Breast epithelium (tissue), 4 donors: ENCODE data around the gene ST6GALNAC3. TPM values are rescaled to one million over a fixed set of nuclear protein-coding genes. Genes with fewer than 3 reads are reported as not detected.

Source experiments
- DNase-seq, 2 donors: peaks; one replicate each; pipeline ENCODE4 v3.0.0-alpha.2; 2019; ENCODE audit warnings: low spot score in 2 of 2
- H3K27ac ChIP-seq, 2 donors: fragments of 200-600 bp; sonication (generic) in 1 of 2; one replicate each; pipeline ENCODE4 v1.5.1; 2016 to 2019; ENCODE audit warnings: mild to moderate bottlenecking in 1 of 2
- H3K27me3 ChIP-seq, 2 donors: fragments of 200-600 bp; sonication (generic) in 1 of 2; one replicate each; pipeline versions ENCODE4 v1.5.1 to v1.6.0; 2017 to 2019; ENCODE audit warnings: control low read depth in 1 of 2, mild to moderate bottlenecking in 1 of 2
- H3K36me3 ChIP-seq: fragments of 200-600 bp; one replicate; pipeline ENCODE4 v1.5.1; 2019
- H3K4me1 ChIP-seq, 2 donors: fragments of 200-600 bp; sonication (generic); one replicate each; pipeline ENCODE4 v1.5.1; 2016 to 2019; ENCODE audit warnings: control low read depth in 1 of 2
- H3K4me3 ChIP-seq, 3 donors: fragments of 200-600 bp; sonication (generic); 1 replicate in 2 of 3; 2 replicates in 1 of 3; pipeline ENCODE4 v1.5.1; 2016 to 2019; ENCODE audit warnings: mild to moderate bottlenecking in 3 of 3, moderate library complexity in 2 of 3
- H3K9me3 ChIP-seq, 2 donors: fragments of 200-600 bp; sonication (generic) in 1 of 2; one replicate each; pipeline ENCODE4 v1.5.1; 2016 to 2019; ENCODE audit warnings: control low read depth in 1 of 2
- POLR2A ChIP-seq: fragments of 450-650 bp; IDR thresholded peaks from one replicate; pipeline ENCODE4 v1.6.1; 2016; ENCODE audit warnings: antibody characterized with exemption, mild to moderate bottlenecking, moderate library complexity
- POLR2AphosphoS5 ChIP-seq, 3 donors: sonication (generic); formaldehyde crosslinking; IDR thresholded peaks; one replicate each; pipeline ENCODE4 v1.6.1; 2017; ENCODE audit warnings: antibody characterized with exemption in 3 of 3
- intact Hi-C: fragments of 100-400 bp; cut with DNase I; formaldehyde crosslinking; loops from one replicate; pipeline ENCODE4 v1.15.1; 2023; ENCODE audit warnings: low total_unique reads
- total RNA-seq, 3 donors: library from RNA; depleted of rRNA; stranded (reverse); fragments of >200 nt; gene quantifications; one replicate each; pipeline ENCODE4 v1.1.0, GENCODE V29; 2016
- TF ChIP-seq, protein P1 (sequence below), 3 donors: fragments of 450-650 bp; IDR thresholded peaks; one replicate each; pipeline ENCODE4 v1.5.1; 2016 to 2017; ENCODE audit warnings: antibody characterized with exemption in 3 of 3, mild to moderate bottlenecking in 3 of 3, moderate library complexity in 3 of 3

Gene ST6GALNAC3
- total RNA-seq, 3 donors from 2014 or later, result 4.1 to 14.4 (median 8.5) TPM

DNA sequence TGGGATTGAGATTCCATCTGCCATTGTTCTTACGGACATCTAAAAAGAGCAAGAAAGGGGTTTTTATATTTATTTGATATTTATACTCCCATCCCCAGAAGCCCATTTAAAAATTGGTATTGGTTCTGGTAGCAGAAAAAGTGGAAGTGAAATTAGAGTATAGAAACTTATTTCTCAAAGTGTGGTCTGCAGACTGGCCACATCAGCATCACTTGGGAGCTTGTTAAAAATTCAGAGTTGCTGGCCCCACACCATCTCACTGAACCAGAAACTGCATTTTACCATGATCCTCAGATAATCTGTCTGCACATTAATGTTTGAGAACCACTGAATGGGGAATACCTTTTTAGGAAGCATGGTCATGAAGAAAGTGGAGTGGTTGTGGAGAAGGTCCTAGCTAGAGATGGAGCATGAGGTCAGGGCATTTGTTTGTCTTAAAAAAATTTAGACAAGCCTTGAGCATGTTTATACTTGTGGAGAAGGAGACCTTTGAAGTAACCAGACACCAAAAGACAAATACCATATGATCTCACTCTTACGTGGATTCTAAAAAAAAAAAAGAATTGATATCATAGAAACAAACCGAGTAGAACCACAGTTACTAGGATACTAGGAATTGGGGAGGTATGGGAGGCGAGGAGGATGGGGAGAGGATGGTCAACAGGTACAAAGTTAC lies 116.3 kb downstream of the ST6GALNAC3 start:
- intact Hi-C loops, result no loop called here
- H3K27ac ChIP-seq, result no peak overlapping the region
- H3K36me3 ChIP-seq, result no peaks in the 10 kb centered on the region
- no peak for TF ChIP-seq POLR2AphosphoS5 (IDR thresholded peaks at IDR 0.05)
- TF ChIP-seq, protein P1, sequence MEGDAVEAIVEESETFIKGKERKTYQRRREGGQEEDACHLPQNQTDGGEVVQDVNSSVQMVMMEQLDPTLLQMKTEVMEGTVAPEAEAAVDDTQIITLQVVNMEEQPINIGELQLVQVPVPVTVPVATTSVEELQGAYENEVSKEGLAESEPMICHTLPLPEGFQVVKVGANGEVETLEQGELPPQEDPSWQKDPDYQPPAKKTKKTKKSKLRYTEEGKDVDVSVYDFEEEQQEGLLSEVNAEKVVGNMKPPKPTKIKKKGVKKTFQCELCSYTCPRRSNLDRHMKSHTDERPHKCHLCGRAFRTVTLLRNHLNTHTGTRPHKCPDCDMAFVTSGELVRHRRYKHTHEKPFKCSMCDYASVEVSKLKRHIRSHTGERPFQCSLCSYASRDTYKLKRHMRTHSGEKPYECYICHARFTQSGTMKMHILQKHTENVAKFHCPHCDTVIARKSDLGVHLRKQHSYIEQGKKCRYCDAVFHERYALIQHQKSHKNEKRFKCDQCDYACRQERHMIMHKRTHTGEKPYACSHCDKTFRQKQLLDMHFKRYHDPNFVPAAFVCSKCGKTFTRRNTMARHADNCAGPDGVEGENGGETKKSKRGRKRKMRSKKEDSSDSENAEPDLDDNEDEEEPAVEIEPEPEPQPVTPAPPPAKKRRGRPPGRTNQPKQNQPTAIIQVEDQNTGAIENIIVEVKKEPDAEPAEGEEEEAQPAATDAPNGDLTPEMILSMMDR (IDR thresholded peaks at IDR 0.05), result no peak
- TF ChIP-seq POLR2A, result no peak
- no peaks in the 10 kb centered on the region for H3K9me3 ChIP-seq
- no peaks in the 10 kb centered on the region for H3K27me3 ChIP-seq
- no peak for DNase-seq
- H3K4me1 ChIP-seq, result no peaks in the 10 kb centered on the region
- no peak overlapping the region for H3K4me3 ChIP-seq

DNA sequence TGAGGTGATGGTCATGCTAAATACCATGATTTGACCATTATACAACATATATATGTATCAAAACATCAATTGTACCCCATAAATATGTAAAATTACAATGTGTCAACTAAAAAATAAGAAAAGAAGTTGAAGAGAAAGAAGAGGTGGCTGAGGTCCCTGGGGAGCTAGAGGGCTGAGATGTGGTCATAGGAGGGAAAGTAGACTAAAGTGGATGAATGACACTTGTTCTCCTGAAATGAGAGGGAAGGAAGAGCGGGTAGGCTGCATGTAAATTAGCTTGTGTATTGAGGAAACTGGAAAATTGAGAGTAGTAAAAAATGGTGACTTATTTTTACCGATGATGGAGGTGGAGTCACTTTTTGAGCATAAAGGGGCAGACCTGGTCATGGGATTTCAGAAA lies 117.0 kb downstream of the ST6GALNAC3 start:
- Histone ChIP-seq H3K4me3 (no peak overlapping the region), H3K4me1 (no peaks in the 10 kb centered on the region), H3K27me3 (no peaks in the 10 kb centered on the region), H3K36me3 (no peaks in the 10 kb centered on the region), H3K27ac (no peak overlapping the region), H3K9me3 (no peaks in the 10 kb centered on the region)
- no peak for DNase-seq
- intact Hi-C loops, result no loop called here
- TF ChIP-seq, protein P1 (IDR thresholded peaks at IDR 0.05), result no peak
- no peak for TF ChIP-seq POLR2AphosphoS5 (IDR thresholded peaks at IDR 0.05)
- no peak for TF ChIP-seq POLR2A

DNA sequence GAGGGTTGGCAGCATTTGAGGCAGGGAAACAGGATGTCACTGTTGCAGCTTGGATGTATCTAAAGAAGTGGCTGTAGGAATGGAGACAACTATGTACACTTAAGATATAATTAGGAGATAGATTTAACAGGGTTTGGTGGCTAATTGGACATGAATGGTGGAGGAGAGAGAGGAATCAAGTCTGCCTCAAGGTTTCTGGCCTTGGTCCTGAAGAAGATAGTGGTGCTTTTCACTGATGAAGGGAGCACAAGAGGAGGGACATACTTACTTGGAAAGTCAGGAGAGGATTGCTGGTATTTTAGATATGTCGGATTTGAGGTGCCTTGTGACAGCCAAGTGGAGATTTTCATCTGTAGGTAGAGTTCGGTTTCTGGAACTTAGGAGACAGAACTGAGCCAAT lies 123.9 kb downstream of the ST6GALNAC3 start:
- Histone ChIP-seq H3K4me1 (no peaks in the 10 kb centered on the region), H3K9me3 (no peaks in the 10 kb centered on the region), H3K4me3 (no peak overlapping the region), H3K27ac (no peak overlapping the region), H3K36me3 (no peaks in the 10 kb centered on the region), H3K27me3 (no peaks in the 10 kb centered on the region)
- no peak for TF ChIP-seq POLR2AphosphoS5 (IDR thresholded peaks at IDR 0.05)
- no peak for TF ChIP-seq POLR2A
- DNase-seq, result no peak
- intact Hi-C loops, result no loop called here

DNA sequence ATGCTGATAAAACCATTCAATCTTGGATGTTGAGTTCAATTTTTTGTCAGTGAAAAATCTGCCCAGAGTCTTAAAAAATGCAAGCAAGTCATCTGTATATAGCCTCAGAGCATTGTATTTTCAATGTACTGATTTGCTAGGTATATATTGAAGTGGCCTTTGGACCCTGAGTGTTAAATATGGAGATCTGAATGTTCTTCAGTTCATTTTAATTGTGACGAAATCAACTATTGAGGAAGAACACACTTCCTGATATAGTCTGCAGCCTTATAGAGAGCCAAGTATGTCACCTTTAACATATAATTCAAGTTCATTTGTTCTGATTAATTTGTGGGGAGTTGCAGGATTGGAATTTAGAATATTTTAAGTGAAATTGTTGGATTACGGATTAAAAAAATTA lies 128.1 kb downstream of the ST6GALNAC3 start:
- H3K9me3 ChIP-seq, result no peaks in the 10 kb centered on the region
- H3K36me3 ChIP-seq, result no peaks in the 10 kb centered on the region
- H3K27me3 ChIP-seq, result no peaks in the 10 kb centered on the region
- no peak for TF ChIP-seq POLR2A
- TF ChIP-seq POLR2AphosphoS5 (IDR thresholded peaks at IDR 0.05), result no peak
- TF ChIP-seq, protein P1 (IDR thresholded peaks at IDR 0.05), result no peak
- H3K4me3 ChIP-seq, result no peak overlapping the region
- H3K4me1 ChIP-seq, result no peaks in the 10 kb centered on the region
- no peak for DNase-seq
- no peak overlapping the region for H3K27ac ChIP-seq
- intact Hi-C loops, result no loop called here

DNA sequence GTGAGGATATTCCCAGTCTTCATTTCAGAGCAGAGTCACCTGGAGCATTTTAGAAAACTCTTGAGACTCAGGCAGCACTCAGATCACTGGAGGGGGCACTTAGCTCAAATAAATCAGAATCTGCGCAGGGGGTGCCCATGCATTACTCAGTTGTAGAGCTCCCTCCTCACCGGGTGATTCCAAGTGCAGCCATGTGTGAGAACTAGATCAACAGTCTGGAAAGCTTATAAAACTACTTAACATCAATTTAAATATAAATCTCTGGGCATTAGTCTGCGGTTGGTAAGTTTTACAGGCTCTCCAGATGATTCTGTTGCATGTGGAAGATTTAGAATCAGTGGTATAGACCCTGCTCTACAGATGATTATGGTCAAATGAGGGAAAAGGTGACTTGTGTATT lies 128.6 kb downstream of the ST6GALNAC3 start:
- Histone ChIP-seq H3K27me3 (no peaks in the 10 kb centered on the region), H3K9me3 (no peaks in the 10 kb centered on the region), H3K4me1 (no peaks in the 10 kb centered on the region), H3K36me3 (no peaks in the 10 kb centered on the region), H3K27ac (no peak overlapping the region), H3K4me3 (no peak overlapping the region)
- DNase-seq, result no peak
- intact Hi-C loops, result no loop called here
- TF ChIP-seq POLR2A (no peak), POLR2AphosphoS5 (IDR thresholded peaks at IDR 0.05) (no peak)
- TF ChIP-seq, protein P1 (IDR thresholded peaks at IDR 0.05), result no peak

DNA sequence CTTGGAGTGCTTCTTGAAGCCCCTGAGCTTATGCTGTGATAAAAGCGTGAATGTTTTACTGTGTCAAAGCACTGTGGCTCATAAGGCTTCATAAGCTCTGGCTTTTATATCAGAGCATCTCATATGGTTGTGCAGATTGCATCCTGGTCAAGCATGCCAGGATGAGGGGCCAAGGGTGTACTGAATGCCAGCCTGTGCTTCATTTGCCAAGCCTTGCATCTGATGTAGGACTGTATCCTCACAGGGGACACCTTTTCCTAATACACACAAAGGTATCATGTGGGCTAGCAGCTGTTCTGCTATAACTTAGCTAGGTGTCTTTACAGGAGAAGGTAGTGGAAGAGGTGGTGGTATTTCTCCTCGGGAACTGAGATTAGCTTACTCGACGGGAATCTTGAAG lies 134.7 kb downstream of the ST6GALNAC3 start:
- H3K4me3 ChIP-seq, result no peak overlapping the region
- no peak overlapping the region for H3K27ac ChIP-seq
- no peaks in the 10 kb centered on the region for H3K36me3 ChIP-seq
- no peak for DNase-seq
- intact Hi-C loops, result no loop called here
- H3K27me3 ChIP-seq, result no peaks in the 10 kb centered on the region
- H3K9me3 ChIP-seq, result no peaks in the 10 kb centered on the region
- H3K4me1 ChIP-seq, result no peaks in the 10 kb centered on the region
- TF ChIP-seq, protein P1 (IDR thresholded peaks at IDR 0.05), result no peak
- TF ChIP-seq POLR2AphosphoS5 (IDR thresholded peaks at IDR 0.05), result no peak
- no peak for TF ChIP-seq POLR2A
